ENCODE results near the gene RAET1G. TPM values are rescaled to one million over a fixed set of nuclear protein-coding genes. Genes with fewer than 3 reads are reported as not detected.

RAET1G gene
- total and polyA plus RNA-seq, 12 donors, result 0.22 to 40.7 (median 11.6) TPM

GRCh38 chr6:149871182-149871581, 51.7 kb downstream of the RAET1G start:
- Histone ChIP-seq H3K4me1 (replicated peaks in 1 of 2) (no peaks in the 10 kb centered on the region), H3K9me3 (replicated peaks in 1 of 3) (no peaks in the 10 kb centered on the region), H3K27me3 (no peaks in the 10 kb centered on the region), H3K27ac (no peak overlapping the region), H3K36me3 (replicated peaks in 1 of 2) (no peaks in the 10 kb centered on the region), H3K4me3 (no peak overlapping the region)
- no peak for DNase-seq
- intact Hi-C loops (cut with DNase I), result no loop called here
- WGBS, 4 donors, result 86 to 97% (median 90%) methylated on average over 2 of the region's 2 CpGs
- TF ChIP-seq CTCF (IDR thresholded peaks at IDR 0.05) (no peak), POLR2A (IDR thresholded peaks at IDR 0.05) (no peak)

DNA sequence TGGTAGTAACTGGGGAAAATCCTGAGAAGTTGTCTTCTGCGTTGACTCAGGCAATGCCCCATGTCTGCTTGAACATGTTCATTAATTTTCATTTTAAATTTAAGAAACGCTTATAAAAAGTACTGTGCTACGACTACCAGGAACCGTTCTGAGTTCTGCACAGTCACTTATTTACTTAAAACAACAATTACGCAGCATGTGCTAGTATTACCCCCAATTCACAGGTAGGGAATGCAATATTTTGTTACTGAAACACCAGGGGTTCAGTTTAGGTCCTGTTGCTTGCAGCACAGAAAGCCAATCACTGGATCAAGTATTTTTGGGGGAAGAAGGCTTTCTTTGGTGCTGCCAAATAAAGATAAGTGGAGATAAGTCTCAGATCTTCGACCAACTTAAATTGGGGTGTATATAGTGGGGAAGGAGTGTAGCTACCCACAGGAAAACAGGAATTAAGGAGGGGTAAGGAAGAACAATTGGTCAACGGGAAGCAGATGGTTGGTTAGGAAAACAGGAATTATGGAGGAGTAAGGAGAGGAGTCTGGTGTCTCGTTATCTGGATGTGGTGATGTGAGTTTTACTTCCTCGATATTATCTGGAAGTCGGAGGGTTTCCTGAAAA, 53.5 kb downstream of the RAET1G start:
- Histone ChIP-seq H3K4me1 (replicated peaks in 1 of 2) (peaks cover 0 to 4% of the 10 kb centered on the region in 2 donors), H3K36me3 (replicated peaks in 1 of 2) (no peaks in the 10 kb centered on the region), H3K27ac (no peak overlapping the region), H3K27me3 (no peaks in the 10 kb centered on the region), H3K4me3 (no peak overlapping the region), H3K9me3 (replicated peaks in 1 of 3) (no peaks in the 10 kb centered on the region)
- intact Hi-C loops (cut with DNase I), result loop anchor here (10.0 kb wide), 1 partner anchor 55 kb away; the partner anchor contains the start of gene RAET1G (in 2 of the 2)
- DNase-seq, result no peak
- WGBS, 4 donors, result 74 to 80% (median 79%) methylated on average over 10 of the region's 10 CpGs
- TF ChIP-seq CTCF (IDR thresholded peaks at IDR 0.05) (no peak), POLR2A (IDR thresholded peaks at IDR 0.05) (no peak)

- no peak for DNase-seq
- Histone ChIP-seq H3K4me3 (no peak overlapping the region), H3K36me3 (replicated peaks in 1 of 2) (no peaks in the 10 kb centered on the region), H3K27me3 (no peaks in the 10 kb centered on the region), H3K9me3 (replicated peaks in 1 of 3) (no peaks in the 10 kb centered on the region), H3K27ac (no peak overlapping the region), H3K4me1 (replicated peaks in 1 of 2) (peaks cover 0 to 6% of the 10 kb centered on the region in 2 donors)
- no peak for TF ChIP-seq POLR2A (IDR thresholded peaks at IDR 0.05)
- TF ChIP-seq CTCF (IDR thresholded peaks at IDR 0.05), result no peak
- intact Hi-C loops (cut with DNase I), result loop anchor here (10.0 kb wide), 1 partner anchor 57 kb away; the partner anchor contains the start of gene RAET1G (in 2 of the 2)
- WGBS, 4 donors, result 66 to 74% (median 71%) methylated on average over 4 of the region's 4 CpGs
Measured at GRCh38 chr6:149867876-149868640, 54.9 kb downstream of the RAET1G start.

Other genes with a start within 250 kb of the RAET1G start
- gene LATS1, start 205.0 kb downstream of the RAET1G start, total RNA-seq, result 10 to 100 TPM; 19.4 to 39.6 (median 26.5) TPM
- 10 to 100 TPM in 2 of 3 donors, 1 to 10 TPM in 1; 6.2 to 18.3 (median 11.9) TPM for gene LATS1, start 205.0 kb downstream of the RAET1G start, polyA plus RNA-seq
- gene NUP43, start 176.6 kb downstream of the RAET1G start, total RNA-seq, result 10 to 100 TPM in 7 of 9 donors, 1 to 10 TPM in 2; 9.1 to 36.2 (median 26.0) TPM
- gene NUP43, start 176.6 kb downstream of the RAET1G start, polyA plus RNA-seq, result 10 to 100 TPM in 1 of 3 donors, 1 to 10 TPM in 2; 6.2 to 18.6 (median 6.7) TPM
- 100 to 1,000 TPM in 1 of 9 donors, 10 to 100 TPM in 8; 55.7 to 103 (median 61.9) TPM for gene PCMT1, start 173.4 kb downstream of the RAET1G start, total RNA-seq
- 100 to 1,000 TPM in 1 of 3 donors, 10 to 100 TPM in 2; 15.9 to 113 (median 18.3) TPM for gene PCMT1, start 173.4 kb downstream of the RAET1G start, polyA plus RNA-seq
- 10 to 100 TPM in 8 of 9 donors, 1 to 10 TPM in 1; 7.8 to 59.9 (median 44.0) TPM for gene LRP11, start 58.8 kb downstream of the RAET1G start, total RNA-seq
- 10 to 100 TPM in 1 of 3 donors, 1 to 10 TPM in 2; 2.6 to 65.1 (median 9.7) TPM for gene LRP11, start 58.8 kb downstream of the RAET1G start, polyA plus RNA-seq
- 1 to 10 TPM in 5 of 9 donors, under 1 TPM in 3, not detected in 1; 0.17 to 9.2 (median 1.1) TPM for gene RAET1E, start 25.0 kb downstream of the RAET1G start, total RNA-seq
- gene RAET1E, start 25.0 kb downstream of the RAET1G start, polyA plus RNA-seq, result 1 to 10 TPM in 1 of 3 donors, under 1 TPM in 2; 0.30 to 2.8 (median 0.32) TPM
- 1 to 10 TPM in 1 of 9 donors, under 1 TPM in 6, not detected in 2; 0.35 to 1.8 (median 0.54) TPM for gene ULBP2, start 18.9 kb upstream of the RAET1G start, total RNA-seq
- 1 to 10 TPM in 1 of 3 donors, under 1 TPM in 2; 0.16 to 1.7 (median 0.30) TPM for gene ULBP2, start 18.9 kb upstream of the RAET1G start, polyA plus RNA-seq
- under 1 TPM in 6 of 9 donors, not detected in 3; 0.06 to 0.68 (median 0.28) TPM for gene ULBP1, start 40.8 kb upstream of the RAET1G start, total RNA-seq
- under 1 TPM in 2 of 3 donors, not detected in 1; 0.03 to 0.88 TPM for gene ULBP1, start 40.8 kb upstream of the RAET1G start, polyA plus RNA-seq
- not detected for gene RAET1L, start 102.4 kb upstream of the RAET1G start, total RNA-seq
- gene RAET1L, start 102.4 kb upstream of the RAET1G start, polyA plus RNA-seq, result not detected
- 10 to 100 TPM in 2 of 9 donors, 1 to 10 TPM in 7; 2.5 to 15.6 (median 5.7) TPM for gene ULBP3, start 146.0 kb upstream of the RAET1G start, total RNA-seq
- 1 to 10 TPM in 2 of 3 donors, under 1 TPM in 1; 0.17 to 8.6 (median 1.0) TPM for gene ULBP3, start 146.0 kb upstream of the RAET1G start, polyA plus RNA-seq
- gene PPP1R14C, start 219.9 kb upstream of the RAET1G start, total RNA-seq, result under 1 TPM in 4 of 9 donors, not detected in 5; 0.11 to 0.27 (median 0.16) TPM
- gene PPP1R14C, start 219.9 kb upstream of the RAET1G start, polyA plus RNA-seq, result under 1 TPM; 0.13 to 0.46 (median 0.32) TPM